HG03342 (cell line): ENCODE measurements around the gene TMEM169.
A peak's percentile ranks its signal among the peaks of the same experiment; 100 is the strongest.

Source experiments
- ATAC-seq: cut with Tn5 transposase; IDR thresholded peaks from one replicate; pipeline ENCODE4 v1.9.1; 2021; ENCODE audit warnings: mild to moderate bottlenecking, moderate library complexity; ENCODE audit not compliant: unreplicated experiment

The TMEM169 gene, protein sequence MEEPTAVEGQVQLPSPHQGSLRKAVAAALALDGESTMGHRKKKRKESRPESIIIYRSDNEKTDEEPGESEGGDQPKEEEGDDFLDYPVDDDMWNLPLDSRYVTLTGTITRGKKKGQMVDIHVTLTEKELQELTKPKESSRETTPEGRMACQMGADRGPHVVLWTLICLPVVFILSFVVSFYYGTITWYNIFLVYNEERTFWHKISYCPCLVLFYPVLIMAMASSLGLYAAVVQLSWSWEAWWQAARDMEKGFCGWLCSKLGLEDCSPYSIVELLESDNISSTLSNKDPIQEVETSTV

DNA sequence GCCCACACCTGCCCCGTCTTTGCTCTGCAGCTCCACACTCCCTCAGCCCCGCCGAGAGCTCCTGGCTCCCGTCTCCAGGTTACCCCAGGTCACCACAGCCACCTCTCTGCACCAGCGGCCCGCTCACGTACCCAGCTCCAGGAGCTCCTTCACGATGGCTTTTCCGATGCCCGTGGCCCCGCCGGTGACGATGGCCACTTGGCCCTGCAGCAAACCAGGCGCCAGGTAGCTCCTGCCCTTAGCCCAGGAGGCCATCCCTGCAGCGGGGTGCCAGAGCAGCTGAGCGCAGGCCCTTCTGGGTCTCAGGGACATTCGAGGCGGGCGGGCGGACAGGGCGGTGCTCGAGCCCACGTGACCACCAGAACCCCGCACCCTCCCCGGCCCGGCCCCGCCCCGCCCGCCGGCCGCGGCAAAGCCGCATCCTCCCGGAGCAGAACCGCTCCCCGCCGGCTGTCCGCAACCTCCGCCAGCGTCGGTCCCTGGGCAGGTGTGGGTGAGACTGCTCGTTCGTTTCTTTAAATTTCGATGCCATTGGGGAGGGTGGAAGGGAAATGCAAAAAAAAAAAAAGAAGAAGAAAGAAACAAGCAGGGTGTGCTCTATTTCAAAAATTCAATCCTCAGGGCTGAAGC is at the start of gene TMEM169, which contains the start of gene PECR:
Gene TMEM169 (plus strand): TSS at position 433 of the 630 bp plus-strand sequence. CDS start 14,045 bp downstream, outside the sequence.
Gene PECR (minus strand): TSS at position 323 of the 630 bp plus-strand sequence. CDS start 68 bp downstream, at position 255.
- ATAC-seq, result peak; percentile 89

DNA sequence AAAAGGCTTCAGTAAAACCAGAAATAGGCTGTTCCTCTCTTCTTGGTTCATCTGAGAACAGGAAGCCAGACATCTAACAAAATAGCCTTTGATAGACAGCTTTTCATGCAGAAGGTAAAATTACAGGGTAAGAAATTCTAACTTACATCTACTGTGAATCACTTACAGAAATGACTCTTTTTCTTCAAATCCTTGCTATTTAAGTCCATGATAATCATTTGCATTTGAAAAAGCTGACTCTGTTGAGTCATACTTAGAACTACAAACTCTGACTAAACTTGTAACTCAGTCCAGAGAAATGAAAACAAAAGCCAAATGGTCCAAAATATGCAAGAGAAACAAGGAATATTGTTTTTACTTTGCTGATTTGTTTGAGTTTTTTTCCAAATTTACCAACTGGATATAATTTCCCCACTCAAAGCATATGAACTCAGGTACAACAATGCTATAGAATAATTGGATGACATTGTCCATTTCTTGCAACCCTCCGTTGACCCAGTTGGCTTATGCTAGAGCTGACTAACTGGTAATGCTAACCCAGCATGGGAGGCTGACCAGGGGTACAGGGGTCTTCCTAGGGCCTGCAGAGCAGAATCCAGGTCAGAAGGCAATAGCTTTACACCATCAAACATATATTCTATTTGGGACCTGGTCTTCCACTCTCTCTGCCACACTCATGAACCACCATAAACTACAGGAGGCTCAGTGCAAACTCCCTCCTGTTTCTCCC is 49.6 kb upstream of the TMEM169 start:
- ATAC-seq, result peak; percentile 81

GRCh38 chr2:216033403-216033802 is 48.3 kb upstream of the TMEM169 start:
- ATAC-seq, result peak; percentile 28

DNA sequence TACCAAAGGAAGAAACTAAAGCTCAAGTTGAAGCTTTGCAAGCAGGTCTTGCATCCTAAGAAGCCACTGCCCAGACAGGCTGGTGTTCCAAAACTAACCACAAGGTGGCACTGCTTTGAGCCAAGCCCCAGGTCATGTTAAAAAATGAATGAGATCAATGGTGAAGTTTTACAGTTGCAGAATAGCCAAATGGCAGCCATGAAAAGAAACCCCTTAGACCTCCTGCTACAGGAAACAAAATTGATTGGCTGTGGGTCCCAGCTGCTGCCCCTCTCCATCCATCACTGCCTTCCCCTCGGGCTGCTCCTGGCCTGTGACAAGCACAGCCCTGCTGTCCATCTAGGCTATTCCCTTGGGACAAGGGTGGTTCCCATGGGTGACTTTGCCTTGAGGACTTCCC is 47.7 kb upstream of the TMEM169 start:
- ATAC-seq, result peak; percentile 36

DNA sequence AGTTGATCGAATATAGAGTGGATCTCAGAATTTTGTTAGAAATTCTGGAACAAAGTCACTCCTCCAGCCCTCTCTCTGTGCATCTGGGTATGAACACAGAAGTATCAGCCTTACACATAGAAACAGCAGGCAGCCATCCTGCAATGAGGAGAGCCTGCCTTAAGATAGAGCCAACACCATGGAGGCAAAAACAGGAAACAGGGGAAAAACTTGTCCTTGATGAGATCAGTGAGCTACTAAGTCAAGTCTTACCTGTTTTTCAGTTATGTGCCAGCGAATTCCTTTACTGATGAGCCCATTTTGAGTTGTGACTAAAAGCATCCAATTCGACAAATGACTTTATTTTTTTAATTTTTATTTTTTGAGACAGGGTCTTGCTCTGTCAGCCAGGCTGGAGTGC is 41.8 kb upstream of the TMEM169 start:
- no peak for ATAC-seq

- ATAC-seq, result no peak
Measured at GRCh38 chr2:216041438-216041837, 40.3 kb upstream of the TMEM169 start.

GRCh38 chr2:216043949-216044348 is 37.8 kb upstream of the TMEM169 start:
- no peak for ATAC-seq

DNA sequence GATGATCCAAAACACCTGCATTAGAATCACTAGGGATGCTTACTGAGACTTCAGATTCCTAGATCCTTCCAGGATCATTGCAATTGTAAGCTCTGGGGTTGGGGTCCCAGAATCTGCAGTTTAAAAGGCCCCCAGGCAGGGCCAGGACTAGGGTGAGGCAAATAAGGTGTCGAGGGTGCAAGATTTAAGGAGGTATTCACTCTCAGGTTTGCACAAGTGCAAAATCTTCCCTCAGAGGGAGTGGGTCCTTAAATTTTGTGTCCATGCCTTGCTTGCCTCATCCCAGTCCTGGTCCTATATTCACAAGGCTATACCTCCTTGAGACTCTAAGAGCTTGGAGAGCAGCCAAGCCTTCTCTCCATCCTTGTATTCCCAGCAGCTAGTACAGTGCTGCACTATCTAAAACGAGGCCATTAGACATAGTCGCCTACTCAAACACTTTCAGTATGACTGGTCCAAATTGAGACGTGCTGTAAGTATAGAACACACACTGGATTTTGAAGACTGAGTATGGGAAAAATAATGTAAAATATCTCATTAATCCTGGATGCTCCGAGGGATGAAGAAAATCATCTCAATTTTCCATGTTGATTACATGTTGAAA is 36.7 kb upstream of the TMEM169 start:
- ATAC-seq, result peak; percentile 96

GRCh38 chr2:216047397-216047796 is 34.3 kb upstream of the TMEM169 start:
- ATAC-seq, result no peak

DNA sequence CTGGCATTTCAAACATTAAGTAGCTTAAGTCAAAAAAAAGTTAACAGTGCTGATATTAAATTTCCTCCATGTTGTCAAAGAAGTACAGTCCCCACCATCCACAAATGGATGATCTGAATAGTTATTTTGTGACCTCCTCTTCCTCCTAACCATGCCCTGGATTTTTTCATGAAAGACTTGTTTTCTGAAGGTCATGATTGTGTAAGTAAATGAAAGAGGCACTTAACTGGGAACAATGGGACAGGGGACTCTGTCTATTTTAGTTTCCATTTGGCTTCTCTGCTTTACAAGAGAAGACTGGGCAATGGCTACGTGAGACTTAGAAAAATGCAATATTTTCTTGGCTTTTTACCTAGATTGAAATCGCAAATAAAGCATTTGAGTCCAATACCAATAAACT is 32.3 kb upstream of the TMEM169 start:
- ATAC-seq, result no peak

GRCh38 chr2:216051350-216051749 is 30.4 kb upstream of the TMEM169 start:
- no peak for ATAC-seq

DNA sequence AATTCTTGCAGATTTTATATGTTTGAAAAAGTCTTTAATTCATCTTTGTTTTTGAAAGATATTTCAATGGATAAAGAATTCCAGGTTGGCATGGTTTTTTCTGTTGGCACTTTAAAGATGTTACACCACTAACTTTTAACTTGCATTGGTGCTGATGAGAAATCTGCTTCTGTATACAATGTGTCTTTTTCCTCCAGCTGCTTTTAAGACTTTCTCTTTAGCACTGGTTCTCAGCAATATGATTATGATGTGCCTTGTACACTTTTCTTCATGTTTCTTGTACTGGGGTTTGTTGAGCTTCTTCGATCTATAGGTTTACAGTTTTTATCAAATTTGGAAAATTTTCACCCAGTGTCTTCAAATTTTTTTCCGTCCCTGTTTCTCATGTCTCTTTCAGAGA is 29.3 kb upstream of the TMEM169 start:
- no peak for ATAC-seq

GRCh38 chr2:216055680-216056079 is 26.0 kb upstream of the TMEM169 start:
- ATAC-seq, result no peak

DNA sequence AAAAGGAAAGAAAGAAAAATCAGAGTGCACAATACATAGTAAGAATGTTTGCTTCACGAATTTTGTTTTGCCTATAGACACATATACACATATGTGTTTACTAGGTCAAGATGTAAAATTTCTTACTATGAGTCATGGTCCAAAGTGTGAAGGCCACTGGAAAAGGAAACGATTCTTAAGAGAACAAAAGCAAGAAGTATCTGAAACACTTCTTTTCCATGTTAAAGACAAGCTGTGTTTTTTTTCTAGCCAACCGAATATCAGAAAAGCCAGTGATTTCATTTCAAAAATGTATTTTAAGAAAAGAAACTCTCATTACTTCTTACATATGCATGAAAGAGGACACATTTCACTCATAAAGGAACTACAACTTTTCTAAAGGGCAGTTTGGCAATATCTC is 25.0 kb upstream of the TMEM169 start:
- ATAC-seq, result peak; percentile 42

GRCh38 chr2:216057688-216058193 is 24.0 kb upstream of the TMEM169 start:
- peak; percentile 87 for ATAC-seq

DNA sequence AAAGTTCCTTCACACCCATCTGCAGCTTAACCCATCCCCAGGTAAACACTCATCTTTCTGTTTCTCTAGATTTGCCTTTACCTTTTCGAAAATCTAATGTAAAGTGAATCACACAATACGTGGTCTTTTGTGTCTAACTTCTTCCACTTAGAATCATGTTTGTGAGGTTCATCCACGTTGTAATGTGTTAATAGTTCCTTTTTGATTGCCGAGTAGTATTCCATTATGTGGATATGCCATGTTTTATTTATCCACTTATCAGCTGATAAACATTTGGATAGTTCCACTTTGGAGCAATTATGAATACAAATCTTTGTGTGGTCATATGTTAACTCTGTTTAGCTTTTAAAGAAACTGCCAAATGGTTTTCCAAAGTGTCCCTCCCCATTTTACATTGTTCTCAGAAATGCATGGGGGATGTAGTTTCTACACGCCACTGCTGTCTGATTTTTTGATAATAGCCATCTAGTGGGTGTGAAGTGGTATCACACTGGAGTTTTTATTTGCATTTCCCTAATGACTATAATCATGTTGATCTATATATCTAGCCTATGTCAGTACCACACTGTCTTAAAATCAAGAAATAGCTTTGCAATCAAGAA is 22.4 kb upstream of the TMEM169 start:
- ATAC-seq, result no peak

DNA sequence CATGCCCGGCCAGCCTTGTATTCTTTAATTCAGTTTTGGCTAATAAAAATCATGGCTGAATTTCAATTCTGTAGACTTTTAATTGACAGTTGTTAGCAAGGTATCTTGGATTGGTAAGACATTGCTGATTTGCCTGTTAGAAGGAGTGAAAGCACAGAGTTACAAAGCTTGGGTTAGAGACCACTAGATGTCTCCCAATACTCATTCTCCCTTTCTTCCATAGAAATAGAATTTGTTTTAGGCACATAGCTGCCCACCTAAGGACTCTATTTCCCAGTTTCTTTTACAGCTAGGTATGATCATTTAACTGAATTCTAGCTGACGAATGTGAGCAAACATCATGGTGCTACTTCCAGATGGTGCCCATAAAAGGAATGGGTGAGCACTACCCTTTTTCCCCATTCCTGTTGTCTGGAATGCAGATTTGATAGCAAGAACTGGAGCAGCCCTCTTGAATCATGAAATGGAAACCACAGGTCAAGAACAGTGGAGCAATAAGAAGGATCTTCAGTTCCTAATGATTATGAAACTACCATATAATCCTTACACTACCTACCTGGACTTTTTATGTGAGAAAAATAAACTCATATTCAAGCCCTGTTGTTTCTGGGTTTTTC is 17.6 kb upstream of the TMEM169 start:
- ATAC-seq, result no peak

GRCh38 chr2:216064665-216065064 is 17.1 kb upstream of the TMEM169 start:
- no peak for ATAC-seq

- no peak for ATAC-seq
Measured at GRCh38 chr2:216066230-216066629, 15.5 kb upstream of the TMEM169 start.

DNA sequence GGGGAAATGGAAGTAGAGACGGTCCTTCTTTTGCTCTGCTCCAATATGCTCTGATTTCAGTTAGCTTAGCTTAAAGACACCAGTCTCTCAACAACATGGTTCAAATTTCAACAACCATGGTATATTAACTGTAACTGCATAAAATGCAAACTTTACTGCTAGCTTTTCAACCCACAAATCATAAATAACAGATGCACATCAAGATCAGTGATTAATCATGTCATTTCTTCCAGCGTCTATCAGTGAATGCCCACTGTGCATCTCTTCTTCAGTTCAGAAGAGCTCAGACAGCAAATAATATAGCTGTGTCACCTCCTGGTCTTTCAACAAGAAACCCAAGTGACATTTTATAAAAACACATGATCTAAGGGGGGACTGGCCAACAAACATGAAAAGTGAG is 12.7 kb upstream of the TMEM169 start:
- no peak for ATAC-seq
